HepG2 (cell line): ENCODE results near the gene IL3RA. TPM values are rescaled to one million over a fixed set of nuclear protein-coding genes. Genes with fewer than 3 reads are reported as not detected.

Source experiments
- AGO2 ChIP-seq: fragments of 200-400 bp; formaldehyde crosslinking; optimal IDR thresholded peaks from 2 replicates; pipeline ENCODE3; 2017; ENCODE audit warnings: mild to moderate bottlenecking, low read depth, low read length, moderate library complexity
- ARNT ChIP-seq: fragments of 450-650 bp; IDR thresholded peaks from 2 replicates; pipeline ENCODE4 v1.6.1; 2017
- ATF2 ChIP-seq: sonication (generic); formaldehyde crosslinking; IDR thresholded peaks from 2 replicates; pipeline ENCODE4 v1.4.0; 2020; ENCODE audit warnings: missing genetic modification reagents
- DMAP1 ChIP-seq: IDR thresholded peaks from 2 replicates; pipeline ENCODE4 v1.6.1; 2016
- E2F5 ChIP-seq: sonication (generic); formaldehyde crosslinking; conservative IDR thresholded peaks from 2 replicates; pipeline ENCODE4 v1.4.0; 2020; ENCODE audit warnings: missing genetic modification reagents
- KDM5B ChIP-seq: sonication (generic); formaldehyde crosslinking; IDR thresholded peaks from 2 replicates; pipeline ENCODE4 v1.4.0; 2020; ENCODE audit warnings: missing genetic modification reagents, mild to moderate bottlenecking, borderline replicate concordance
- MLXIP ChIP-seq: sonication (generic); formaldehyde crosslinking; IDR thresholded peaks from 2 replicates; pipeline ENCODE4 v1.9.0; 2021; ENCODE audit warnings: missing genetic modification reagents, borderline replicate concordance
- MXI1 ChIP-seq: IDR thresholded peaks from 3 replicates; pipeline ENCODE4 v1.6.1; 2012; ENCODE audit warnings: low read depth, low read length, inconsistent platforms, borderline replicate concordance
- NFYC ChIP-seq: IDR thresholded peaks from 2 replicates; pipeline ENCODE4 v1.6.1; 2016; ENCODE audit warnings: missing genetic modification reagents, missing compliant biosample characterization
- POLR2G ChIP-seq: fragments of 200-400 bp; formaldehyde crosslinking; IDR thresholded peaks from 2 replicates; pipeline ENCODE4 v1.6.1; 2018; ENCODE audit warnings: mild to moderate bottlenecking, low read depth, low read length, moderate library complexity
- PPARG ChIP-seq: conservative IDR thresholded peaks from 2 replicates; pipeline ENCODE4 v1.6.1; 2016; ENCODE audit warnings: missing biosample characterization, missing genetic modification reagents
- PRDM4 ChIP-seq: sonication (generic); formaldehyde crosslinking; IDR thresholded peaks from 2 replicates; pipeline ENCODE4 v1.9.0; 2021; ENCODE audit warnings: missing genetic modification reagents, borderline replicate concordance
- RAD51 ChIP-seq: fragments of 450-650 bp; IDR thresholded peaks from 2 replicates; pipeline ENCODE4 v1.6.1; 2016; ENCODE audit warnings: borderline replicate concordance
- RBFOX2 ChIP-seq: fragments of 200-400 bp; formaldehyde crosslinking; IDR thresholded peaks from 2 replicates; pipeline ENCODE4 v1.6.1; 2017; ENCODE audit warnings: low read depth, mild to moderate bottlenecking, low read length
- STAT5B ChIP-seq: sonication (generic); formaldehyde crosslinking; IDR thresholded peaks from 2 replicates; pipeline ENCODE4 v1.4.0; 2020; ENCODE audit warnings: missing genetic modification reagents
- TARDBP ChIP-seq: sonication (generic); formaldehyde crosslinking; IDR thresholded peaks from 2 replicates; pipeline ENCODE4 v1.8.0; 2022; ENCODE audit warnings: mild to moderate bottlenecking, missing genetic modification reagents
- TCF12 ChIP-seq, 2 experiments: fragments of 450-650 bp in 1 of 2; sonication (generic) in 1 of 2; formaldehyde crosslinking in 1 of 2; IDR thresholded peaks; 2 replicates each; pipeline versions ENCODE4 v1.6.1 to v1.8.0; 2017 to 2022; ENCODE audit warnings: antibody characterized with exemption in 1 of 2, mild to moderate bottlenecking in 1 of 2, missing genetic modification reagents in 1 of 2, moderate library complexity in 1 of 2
- ZNF431 ChIP-seq: sonication (generic); formaldehyde crosslinking; IDR thresholded peaks from 2 replicates; pipeline ENCODE4 v1.9.0; 2022; ENCODE audit warnings: missing genetic modification reagents, low read depth, mild to moderate bottlenecking, borderline replicate concordance
- ZNF451 ChIP-seq: sonication (generic); formaldehyde crosslinking; IDR thresholded peaks from 2 replicates; pipeline ENCODE4 v1.5.0; 2020; ENCODE audit warnings: mild to moderate bottlenecking, missing genetic modification reagents
- ZNF678 ChIP-seq: sonication (generic); formaldehyde crosslinking; IDR thresholded peaks from 2 replicates; pipeline ENCODE4 v1.4.0; 2020; ENCODE audit warnings: mild to moderate bottlenecking, missing genetic modification reagents
- ZNF850 ChIP-seq: sonication (generic); formaldehyde crosslinking; conservative IDR thresholded peaks from 2 replicates; pipeline ENCODE4 v1.9.0; 2021; ENCODE audit warnings: mild to moderate bottlenecking, missing genetic modification reagents
- ZSCAN30 ChIP-seq: sonication (generic); formaldehyde crosslinking; IDR thresholded peaks from 2 replicates; pipeline ENCODE4 v1.5.0; 2020; ENCODE audit warnings: mild to moderate bottlenecking, missing genetic modification reagents
- polyA plus RNA-seq, 8 experiments: library from polyadenylated mRNA; depleted of rRNA in 3 of 8; stranded (reverse) in 7 of 8; unstranded in 1 of 8; fragments of >200 nt; fragmentation: Illumina TruSeq in 4 of 8; extraction: Trizol in 4 of 8; gene quantifications; 2 replicates each; pipeline versions ENCODE4 v1.2.1 to v1.2.3, GENCODE V29; 2011 to 2016; ENCODE audit warnings: low read depth in 4 of 8, missing spikeins in 1 of 8, mixed read lengths in 1 of 8; ENCODE audit not compliant: insufficient read depth in 1 of 8
- total RNA-seq, 5 experiments: library from RNA; depleted of rRNA; stranded (reverse); fragments of >200 nt; fragmentation: Illumina TruSeq; extraction: Trizol; gene quantifications; 2 replicates each; pipeline ENCODE4 v1.2.3, GENCODE V29; 2016; ENCODE audit warnings: low read depth in 1 of 5

Gene IL3RA
- total and polyA plus RNA-seq, 2 of the 13 experiments (the other 11 are each of a cell fraction or from before 2014, with no cell fraction given), result not detected

GRCh38 chrX:1385253-1386223 lies 49.0 kb downstream of the IL3RA start (continued):
- TF ChIP-seq PRDM4 (CRISPR knock-in tag) (no peak), ATF2 (CRISPR knock-in tag) (no peak), MXI1 (no peak), ZNF431 (no peak), TARDBP (CRISPR knock-in tag) (no peak), ZNF451 (CRISPR knock-in tag) (no peak), RAD51 (no peak), ZSCAN30 (no peak), NFYC (CRISPR knock-in tag) (no peak), RBFOX2 (peak; percentile 74), POLR2G (peak; percentile 58), E2F5 (CRISPR knock-in tag) (no peak), PPARG (no peak), ZNF850 (no peak), AGO2 (peak; percentile 92), KDM5B (CRISPR knock-in tag) (no peak), ARNT (no peak), MLXIP (no peak), ZNF678 (CRISPR knock-in tag) (no peak), TCF12 (IDR thresholded peaks at IDR 0.05) (no peak), TCF12 (CRISPR knock-in tag; IDR thresholded peaks at IDR 0.05) (no peak), STAT5B (CRISPR knock-in tag) (no peak), DMAP1 (no peak)
